GM19372 (cell line): ENCODE results near the gene ARL15.

Source experiments
- ATAC-seq: cut with Tn5 transposase; IDR thresholded peaks from one replicate; pipeline ENCODE4 v1.9.1; 2021; ENCODE audit warnings: mild to moderate bottlenecking, low read depth, moderate library complexity; ENCODE audit not compliant: unreplicated experiment

Gene ARL15

DNA sequence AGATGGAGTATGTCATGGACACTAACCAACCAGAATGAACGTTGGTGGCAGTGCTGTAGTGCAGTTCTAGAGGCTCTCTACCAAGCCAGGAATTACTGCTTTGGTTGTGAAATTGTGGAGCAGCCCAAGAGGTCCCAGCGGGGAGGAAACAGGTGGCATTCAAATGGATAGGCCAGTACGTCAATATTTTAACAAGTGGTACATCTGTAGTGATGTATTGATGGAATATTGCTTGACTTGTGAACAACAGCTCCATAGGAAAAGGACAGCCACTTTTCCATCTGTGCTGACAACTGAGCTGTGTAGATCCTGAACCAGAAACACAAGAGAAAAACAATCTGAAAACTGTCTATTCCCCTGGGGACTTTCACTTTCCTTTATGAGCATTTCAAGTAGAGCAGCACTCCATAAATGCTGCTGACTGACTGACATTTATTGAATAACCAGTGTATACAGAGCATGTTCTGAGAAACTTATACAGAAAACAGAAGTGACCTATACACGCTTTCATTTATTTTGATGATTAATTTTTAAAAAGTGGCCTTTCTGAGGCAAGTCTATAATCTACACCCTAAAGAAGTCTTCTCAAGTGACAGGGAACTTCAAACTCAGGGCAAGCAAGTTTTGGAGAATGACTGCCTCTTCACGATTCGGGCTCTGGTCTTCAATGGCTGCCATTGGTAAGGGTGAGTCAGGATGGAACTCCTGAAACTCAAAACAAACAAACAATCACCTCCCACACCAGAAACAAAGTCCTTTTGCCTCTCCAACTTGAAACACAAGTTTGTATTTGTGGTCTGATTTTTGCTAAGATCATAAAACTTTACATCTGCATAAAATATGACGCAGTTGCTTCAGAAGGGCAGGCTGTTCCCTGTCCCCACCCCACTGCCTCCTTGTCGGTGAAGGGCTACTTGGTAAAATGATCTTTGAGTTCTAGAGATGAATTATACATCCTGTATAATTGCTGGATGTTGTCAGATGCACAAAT, 387.6 kb downstream of the ARL15 start:
- no peak for ATAC-seq

DNA sequence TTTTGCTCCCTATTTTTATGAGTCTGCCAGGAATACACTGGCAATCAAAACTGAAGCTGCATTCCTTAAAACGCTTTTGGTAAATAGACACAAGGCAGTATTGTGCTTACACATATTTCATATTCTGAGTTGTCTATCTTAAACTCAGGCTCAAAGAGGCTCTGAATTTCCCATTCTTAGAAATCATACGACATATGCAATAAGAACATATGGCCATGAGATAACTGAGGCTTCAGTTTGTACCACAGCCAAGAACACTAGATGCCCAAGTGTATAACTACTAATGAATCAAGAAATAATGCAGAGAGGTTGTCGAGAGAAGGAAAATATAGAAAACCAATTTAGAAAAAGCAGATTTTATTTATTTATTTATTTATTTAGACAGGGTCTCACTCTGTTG, 392.5 kb downstream of the ARL15 start:
- no peak for ATAC-seq

DNA sequence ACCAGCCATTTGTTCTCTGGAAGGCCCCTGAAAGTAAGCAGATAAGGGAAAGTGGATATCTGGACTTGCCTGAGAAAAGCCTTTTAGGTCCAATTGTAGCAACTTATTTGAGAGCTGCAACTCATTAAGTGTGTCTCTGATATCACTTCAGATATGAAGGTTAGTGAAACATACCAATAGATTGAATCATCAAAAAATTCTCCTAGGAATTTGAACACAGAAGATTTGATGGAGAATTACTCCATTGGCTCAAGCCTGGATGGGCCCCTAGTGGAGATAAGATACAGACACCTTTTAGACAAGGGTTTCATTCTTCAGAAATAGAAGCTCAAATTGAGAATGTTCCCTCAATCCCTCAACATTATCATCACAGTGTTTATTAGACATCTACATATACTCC, 393.3 kb downstream of the ARL15 start:
- ATAC-seq = no peak

DNA sequence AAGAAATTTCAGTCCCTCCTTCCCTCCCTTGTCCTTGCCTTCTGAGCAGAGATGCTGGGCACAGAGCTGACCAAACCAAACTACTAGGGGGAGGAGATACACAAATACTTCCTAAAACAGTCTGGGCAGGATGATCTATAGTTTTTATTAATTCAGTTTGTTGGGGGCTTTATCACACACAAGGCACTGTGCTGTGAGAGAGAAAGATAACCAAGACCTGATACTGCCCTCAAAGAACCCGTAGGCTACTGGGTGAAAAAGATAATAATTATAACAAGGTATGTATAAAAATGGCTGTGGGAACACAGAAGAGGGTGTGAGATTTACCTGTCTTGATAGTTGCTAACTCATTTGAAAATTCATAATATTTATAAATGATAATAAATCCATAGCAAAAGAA, 395.3 kb downstream of the ARL15 start:
- no peak for ATAC-seq

DNA sequence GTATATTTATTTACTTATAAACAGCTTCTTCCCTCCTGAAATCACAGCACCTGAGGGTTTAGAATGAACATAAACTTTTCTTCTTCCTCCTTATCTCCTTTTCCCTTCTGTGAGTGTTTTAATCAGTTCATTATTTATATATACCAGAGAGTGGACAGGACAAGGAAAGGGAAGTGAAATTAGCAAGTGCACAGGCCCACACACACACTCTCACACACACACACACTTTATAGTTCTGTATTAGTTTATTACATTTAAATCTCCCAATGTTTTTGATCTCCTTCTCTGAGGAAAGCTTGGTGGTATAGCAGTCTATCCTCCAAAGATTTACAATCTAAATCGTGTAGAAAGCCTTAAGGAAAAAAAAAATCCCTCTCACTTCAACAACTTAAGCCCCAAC, 396.4 kb downstream of the ARL15 start:
- ATAC-seq = no peak

DNA sequence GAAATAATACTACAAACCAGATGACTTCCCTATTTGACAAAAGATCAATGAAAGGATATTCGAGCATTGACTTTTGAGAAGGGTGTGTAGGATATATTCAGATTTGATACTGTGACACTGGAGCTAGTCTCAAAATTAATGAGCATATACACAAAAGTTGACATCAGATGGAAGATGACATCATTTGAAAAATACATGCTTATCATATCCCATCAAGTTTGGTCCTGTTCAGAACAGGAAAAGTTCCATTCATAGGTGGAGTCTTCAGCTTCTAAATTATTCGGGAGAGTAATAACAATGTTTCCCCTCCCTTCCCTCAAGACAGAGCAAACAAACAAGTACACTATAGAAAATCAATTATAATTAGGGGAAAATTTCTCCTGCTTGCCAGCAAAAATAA, 401.6 kb downstream of the ARL15 start:
- ATAC-seq = no peak

DNA sequence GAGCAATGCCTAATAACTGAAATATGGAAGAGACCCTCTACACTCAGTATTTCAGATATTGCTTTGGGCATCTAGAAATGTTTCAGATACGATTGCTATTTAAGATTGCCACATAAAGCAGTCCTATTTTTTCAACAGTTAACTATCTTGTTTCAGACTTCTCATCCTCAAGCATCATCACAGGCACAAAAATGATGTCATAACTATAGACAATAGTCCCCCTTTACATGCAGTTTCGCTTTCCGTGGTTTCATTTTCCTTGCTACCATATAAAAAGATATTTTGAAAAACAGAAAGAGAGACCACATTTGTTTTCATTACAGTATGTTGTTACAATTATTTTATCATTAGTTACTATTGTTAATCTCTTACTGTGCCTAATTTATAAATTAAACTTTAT, 402.5 kb downstream of the ARL15 start:
- ATAC-seq = no peak

DNA sequence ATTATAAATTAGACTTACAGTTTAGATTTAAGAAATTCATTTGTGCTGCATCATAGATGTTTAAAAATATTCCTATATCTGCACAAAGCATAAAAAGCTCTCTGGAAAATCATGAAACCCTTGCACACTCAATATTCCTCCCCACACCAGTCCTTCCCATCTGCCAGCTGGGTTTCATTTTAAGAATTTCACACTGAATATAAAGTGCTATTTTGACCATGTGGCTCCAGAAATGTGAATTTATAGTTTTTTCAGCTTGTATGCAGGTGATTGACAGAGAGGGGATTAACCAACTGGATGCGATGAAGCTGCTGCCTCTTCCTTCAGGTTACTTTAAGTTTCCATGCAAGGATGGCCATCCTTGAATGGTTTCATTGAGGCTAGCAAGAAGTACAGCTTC, 403.6 kb downstream of the ARL15 start:
- ATAC-seq = no peak

DNA sequence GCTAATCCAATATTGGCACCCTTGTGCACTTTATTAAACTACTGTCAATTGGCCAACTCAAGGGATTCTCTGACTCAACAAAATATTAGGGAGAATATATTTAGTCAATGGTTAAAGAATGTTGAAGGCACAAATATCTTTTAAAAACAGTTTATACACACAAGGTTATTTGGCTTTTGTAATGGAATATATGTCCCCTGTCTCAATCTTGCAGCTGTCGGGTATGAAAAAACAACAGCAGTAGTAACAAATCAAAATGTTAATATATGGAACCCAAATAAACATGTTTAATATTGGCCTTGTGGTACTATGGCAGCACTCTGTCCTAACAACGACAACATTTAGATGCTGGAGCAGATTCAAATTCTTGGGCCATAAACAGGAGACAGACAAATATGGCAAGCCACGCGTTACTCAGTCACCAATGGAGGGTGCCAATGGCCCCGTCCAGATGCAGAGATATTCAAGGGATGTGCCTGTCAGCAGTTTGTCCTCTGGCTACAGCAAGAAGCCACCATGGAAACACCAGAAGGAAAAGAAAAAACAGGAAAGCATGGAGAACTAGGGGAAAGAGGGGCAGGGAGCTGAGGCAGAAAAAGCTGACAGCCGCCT, 408.0 kb downstream of the ARL15 start:
- no peak for ATAC-seq

DNA sequence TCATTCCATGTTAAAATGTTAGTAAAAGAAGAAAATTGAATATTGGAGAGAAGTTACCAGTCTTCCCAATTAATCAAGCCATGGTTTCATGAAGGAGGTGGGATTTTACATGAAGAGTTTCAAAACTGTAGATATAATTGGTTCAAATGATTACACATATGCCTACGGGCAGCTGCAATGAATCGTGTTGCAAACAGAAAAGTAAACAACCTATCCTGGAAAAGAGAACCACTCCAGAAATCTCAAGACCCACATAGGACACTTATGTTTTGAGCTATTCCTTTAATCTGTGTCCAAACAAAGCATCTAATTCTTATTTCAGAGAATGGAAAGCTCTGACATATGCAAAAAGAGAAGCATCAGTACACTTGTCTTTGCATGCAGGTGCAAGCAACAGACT, 409.7 kb downstream of the ARL15 start:
- ATAC-seq = no peak

DNA sequence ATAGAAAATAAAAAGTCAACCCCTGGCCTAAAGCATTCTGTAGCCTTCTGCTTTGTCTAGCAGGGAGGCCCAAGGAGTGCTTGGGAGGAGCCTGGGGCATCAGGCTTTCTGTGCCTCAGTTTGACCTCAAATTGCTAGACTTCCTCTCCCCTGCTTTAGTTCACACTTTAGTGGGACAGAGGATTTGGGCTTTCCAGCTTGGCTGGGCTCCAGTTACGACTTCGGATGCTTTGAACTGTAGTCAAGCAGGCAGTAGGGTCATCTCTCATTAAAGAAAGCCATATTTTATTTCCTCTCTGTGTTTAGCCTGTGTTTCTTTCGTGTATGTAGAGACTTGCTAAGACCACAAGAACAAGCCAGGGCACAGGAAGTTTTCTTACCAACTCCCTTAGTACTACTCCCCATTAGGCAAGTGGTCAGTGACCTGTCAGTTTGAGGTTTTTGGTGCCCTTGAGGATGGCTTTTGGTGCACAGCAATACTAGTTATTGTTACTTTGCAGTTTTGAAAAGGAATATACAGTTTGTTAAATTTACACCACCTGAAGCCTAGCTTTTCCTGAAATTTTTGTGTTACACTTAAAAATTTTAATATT, 415.2 kb downstream of the ARL15 start:
- ATAC-seq = no peak

DNA sequence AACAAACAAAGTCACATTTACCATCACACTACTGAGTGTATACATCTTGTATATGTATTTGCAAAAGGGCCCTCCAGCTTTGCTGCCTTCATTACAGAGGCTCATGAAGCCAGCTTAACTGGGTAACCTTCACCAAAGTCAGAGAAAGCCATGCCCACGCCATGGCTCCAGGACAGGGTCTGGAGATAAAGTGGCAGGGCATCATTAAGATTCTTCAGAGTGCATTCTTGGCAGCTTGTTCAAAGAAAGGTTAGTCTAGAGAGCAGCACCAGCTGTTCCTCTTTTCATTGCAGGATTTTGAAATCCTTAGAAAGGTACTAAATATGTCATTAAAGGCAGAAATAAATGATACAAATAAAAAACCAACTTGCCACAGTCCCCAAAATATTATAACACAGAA, 416.7 kb downstream of the ARL15 start:
- no peak for ATAC-seq

DNA sequence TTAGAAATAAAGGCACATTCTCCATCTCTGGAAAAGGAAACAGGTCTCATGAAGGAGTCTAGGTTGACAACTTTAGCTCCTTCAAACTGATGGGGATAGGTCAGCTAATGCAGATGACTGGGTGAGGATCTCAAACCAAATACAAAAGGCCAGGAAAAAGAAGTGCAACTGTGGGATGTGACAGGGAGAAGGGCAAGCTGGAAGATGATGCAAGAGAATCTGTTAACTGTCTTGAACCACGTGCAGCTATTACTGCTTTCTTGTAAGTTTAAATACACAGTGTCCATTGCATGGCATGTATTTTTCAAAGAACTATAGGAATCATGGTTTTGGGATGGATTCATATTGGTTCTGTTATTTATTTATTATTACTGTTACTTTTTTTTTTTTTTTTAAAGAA, 418.1 kb downstream of the ARL15 start:
- no peak for ATAC-seq

DNA sequence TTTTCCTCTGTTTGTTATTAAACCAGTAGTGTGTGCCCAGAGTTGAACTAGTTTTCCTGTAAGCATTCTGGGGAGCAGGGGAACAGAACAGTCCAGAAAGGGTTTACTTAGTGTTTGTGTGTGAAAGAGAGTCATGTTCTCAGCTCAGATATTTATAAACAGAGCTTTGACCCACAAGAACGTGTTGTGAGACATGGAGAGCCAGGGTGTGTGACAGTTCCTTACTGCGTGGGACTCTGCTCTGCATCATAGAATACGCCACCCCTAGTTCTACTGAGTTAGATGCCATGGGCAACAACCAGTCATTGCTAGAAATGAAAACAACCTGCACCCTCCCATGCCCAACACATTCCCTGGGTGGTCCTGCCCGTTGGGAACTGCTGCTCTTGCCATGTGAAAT, 419.2 kb downstream of the ARL15 start:
- ATAC-seq = no peak

DNA sequence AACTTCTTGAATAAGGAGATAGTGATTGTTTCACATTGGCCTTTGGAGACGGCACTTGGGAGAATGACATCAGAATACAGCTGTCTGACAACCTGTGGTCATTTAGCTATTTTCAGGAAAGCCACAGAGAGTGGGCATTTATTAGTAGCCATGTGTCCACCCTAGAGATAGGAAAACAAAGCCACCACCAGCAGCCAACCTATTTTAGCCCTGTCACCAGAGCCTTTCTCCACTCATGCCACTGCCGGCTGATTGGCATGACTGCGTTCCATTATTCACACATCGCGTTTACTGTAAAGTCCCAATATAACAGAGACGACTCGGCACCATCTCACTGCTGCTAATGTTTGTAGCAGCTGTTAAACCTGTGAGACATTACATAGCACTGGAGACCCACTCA, 419.9 kb downstream of the ARL15 start:
- no peak for ATAC-seq

DNA sequence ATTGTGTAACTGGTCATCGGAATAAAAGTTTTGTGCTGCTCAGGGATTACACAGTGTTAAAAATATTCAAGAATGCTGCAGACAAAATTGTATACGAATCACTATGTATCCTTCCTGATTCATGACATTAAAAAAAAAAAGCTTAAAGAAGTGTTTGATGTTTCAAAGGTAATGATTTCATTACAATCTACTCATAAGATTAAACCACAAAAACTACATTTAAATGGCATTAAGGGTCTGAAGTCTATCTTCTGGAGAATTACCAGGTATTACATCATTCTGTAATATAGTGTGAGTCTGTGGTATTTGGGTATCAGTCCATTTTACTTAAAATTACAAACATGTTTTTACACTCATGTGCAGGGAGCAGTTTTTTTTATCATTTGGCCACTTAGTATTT, 425.5 kb downstream of the ARL15 start:
- no peak for ATAC-seq

DNA sequence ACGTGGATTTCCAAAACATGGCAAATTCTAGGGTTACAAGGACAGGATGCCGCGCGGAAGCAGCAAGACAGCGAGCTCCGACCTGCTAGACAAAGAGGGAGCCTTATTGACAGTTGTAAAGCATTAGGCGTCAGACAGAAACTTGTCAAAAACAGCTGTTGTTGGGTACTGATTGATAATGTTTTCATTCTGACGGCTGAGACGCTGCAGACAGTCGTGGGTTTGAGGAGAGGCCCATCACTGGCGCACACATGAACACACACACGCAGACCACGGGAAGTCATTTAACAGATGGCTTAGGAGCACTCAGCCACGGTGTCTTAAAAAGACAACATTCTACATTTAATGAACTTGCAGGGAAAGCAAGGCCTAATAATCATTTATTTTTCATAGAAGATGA, 426.0 kb downstream of the ARL15 start:
- ATAC-seq = no peak

DNA sequence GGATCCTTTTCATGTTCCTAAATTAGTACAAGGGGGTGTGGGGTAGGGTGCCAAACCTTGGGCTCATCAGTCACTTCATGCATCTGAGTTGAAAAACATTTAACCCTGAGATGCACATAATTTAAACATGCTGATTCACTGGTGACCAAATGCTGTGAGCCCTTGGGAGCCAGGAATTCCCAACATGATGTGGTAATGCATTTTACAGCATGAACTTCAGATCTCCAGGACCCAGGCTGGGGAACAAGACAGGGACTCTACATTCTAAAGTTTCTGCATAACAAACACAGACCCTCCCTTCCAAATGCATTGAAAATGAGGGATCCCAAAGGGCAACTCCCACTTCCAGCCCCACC, 427.7 kb downstream of the ARL15 start:
- no peak for ATAC-seq

DNA sequence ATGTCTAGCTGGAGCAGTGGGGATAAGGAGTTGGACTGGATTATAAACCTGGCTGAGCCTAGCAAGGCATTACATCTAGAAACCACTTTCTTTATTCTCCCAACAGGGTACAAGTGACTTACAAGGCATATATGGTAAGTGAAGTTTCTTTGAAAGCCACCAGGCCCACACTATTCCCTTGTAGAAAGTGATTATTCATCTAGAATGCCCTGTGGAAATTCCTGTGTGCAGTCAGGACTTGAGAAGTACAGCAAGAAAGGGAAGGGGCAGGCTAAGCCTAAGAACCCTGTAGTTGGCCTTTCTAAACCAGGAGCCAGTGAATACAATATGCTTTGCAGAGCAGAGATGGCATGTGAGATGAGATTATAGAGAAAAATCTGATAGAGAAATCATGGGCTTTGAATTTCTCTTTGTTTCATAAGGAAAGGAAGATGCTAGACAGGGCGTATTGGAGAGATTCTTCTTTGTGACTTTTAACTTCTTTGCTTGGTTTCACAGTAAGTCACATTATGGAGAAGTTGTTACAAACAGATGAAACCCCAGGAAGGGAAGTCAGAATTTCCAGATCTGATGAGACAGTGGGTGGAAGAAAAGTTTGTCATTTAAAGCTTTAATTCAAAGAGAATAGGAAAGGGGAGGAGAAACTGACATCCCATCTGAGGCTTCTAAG, 428.2 kb downstream of the ARL15 start:
- ATAC-seq = no peak

DNA sequence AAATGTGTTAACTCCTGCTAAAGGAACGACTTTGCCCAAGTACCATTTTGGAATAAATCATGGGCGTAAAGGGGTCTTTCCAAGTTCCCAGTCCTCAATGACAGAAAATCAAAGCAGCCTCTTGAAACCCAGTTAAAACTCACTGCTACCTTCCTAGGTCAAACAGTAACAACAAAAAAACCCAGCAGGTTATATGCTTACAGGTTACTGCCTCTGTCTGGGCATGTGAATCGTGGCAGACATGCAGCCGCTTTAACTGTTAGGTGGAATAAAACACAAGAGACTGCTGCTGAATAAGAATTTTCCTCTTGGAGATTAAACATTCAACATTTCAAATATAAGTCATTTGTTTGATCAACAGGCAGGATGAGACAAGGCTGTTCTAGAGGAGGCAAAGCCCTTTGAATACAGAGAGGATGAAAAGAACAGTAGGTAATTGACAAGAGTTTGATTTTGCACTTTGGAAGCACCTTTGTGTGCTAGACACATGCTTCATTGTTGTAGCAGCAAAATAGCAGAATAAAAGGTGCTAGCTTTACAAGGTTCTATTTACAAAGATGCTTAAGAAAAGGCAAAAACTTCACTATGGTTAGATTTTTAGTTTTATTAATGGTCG, 430.6 kb downstream of the ARL15 start:
- ATAC-seq = no peak

DNA sequence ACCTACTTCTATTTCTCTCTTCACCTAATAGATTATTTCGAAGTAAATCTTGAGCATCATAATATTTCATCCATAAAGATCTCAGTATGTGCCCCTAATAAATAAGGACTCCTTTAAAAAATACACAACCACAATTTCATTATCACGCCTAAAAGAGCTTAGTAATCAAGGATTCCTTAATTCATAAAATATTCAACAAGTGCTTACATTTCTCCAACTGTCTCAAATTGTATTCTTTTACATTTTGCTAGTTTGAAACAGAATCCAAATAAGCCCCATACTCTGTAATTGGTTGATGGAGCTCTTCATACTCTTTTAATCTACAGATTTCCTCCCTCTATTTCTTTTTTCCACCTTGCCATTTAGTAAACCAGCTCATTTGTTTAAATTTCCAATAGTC, 432.4 kb downstream of the ARL15 start:
- ATAC-seq = no peak
